GM12874 (cell line): Measurements from ENCODE around the gene G0S2.

Experiments used
- TF ChIP-seq, protein P1 (sequence below): IDR thresholded peaks from 2 replicates; pipeline ENCODE4 v1.5.1; 2011; ENCODE audit warnings: low read depth, mild to moderate bottlenecking, control low read depth, low read length, moderate library complexity; ENCODE audit not compliant: insufficient read depth

Gene G0S2

DNA sequence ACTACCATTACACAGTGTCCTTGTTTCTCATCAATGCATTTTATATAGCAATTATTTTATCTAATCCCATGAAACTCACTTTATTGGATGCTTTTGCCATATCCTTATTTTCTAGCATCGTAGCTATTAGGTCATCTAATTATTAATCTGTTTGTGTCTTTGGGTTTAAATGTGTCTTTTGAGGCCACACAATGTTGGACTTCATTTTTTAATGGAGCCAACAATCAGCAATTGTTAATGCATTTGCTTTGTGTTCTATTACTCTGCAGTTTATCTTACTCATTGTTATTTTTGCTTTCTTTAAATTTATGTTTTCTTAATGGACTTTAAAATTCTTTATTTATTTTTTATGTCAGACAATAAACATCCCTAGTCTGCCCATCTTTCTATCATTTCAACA is 27.6 kb downstream of the G0S2 start:
- TF ChIP-seq, protein P1, sequence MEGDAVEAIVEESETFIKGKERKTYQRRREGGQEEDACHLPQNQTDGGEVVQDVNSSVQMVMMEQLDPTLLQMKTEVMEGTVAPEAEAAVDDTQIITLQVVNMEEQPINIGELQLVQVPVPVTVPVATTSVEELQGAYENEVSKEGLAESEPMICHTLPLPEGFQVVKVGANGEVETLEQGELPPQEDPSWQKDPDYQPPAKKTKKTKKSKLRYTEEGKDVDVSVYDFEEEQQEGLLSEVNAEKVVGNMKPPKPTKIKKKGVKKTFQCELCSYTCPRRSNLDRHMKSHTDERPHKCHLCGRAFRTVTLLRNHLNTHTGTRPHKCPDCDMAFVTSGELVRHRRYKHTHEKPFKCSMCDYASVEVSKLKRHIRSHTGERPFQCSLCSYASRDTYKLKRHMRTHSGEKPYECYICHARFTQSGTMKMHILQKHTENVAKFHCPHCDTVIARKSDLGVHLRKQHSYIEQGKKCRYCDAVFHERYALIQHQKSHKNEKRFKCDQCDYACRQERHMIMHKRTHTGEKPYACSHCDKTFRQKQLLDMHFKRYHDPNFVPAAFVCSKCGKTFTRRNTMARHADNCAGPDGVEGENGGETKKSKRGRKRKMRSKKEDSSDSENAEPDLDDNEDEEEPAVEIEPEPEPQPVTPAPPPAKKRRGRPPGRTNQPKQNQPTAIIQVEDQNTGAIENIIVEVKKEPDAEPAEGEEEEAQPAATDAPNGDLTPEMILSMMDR = no peak

DNA sequence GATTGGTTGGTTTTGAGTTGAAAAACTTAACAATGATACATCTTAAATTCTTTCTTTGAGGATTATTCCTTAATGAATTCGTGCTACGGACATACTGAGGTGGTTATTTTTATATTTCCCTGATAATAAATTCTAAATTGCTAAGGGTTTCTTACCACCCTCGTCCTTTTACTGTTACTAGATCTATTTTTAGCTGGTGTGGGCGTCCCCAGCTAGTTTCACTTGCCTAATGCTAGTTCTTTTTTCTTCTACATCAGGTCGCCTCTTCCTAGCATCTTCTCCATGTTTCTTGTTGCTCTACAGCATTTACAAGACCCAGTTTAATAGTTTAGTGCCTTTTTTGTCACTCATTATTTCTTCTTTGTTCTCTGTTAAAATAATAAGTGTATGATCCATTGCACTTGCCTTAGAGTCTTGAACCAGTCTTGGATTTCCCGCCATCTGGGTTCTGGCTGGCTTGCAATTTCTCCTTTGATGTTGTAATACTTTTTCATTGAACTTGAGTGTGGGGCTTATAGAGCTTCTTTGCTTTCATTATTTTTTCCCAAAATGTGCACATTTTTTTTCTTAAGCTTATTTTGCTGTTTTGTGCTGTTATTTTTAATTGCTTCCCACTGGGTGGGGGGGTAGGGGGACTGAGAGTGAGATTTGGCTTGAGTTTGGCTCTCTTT is 28.8 kb downstream of the G0S2 start:
- TF ChIP-seq, protein P1 = no peak

DNA sequence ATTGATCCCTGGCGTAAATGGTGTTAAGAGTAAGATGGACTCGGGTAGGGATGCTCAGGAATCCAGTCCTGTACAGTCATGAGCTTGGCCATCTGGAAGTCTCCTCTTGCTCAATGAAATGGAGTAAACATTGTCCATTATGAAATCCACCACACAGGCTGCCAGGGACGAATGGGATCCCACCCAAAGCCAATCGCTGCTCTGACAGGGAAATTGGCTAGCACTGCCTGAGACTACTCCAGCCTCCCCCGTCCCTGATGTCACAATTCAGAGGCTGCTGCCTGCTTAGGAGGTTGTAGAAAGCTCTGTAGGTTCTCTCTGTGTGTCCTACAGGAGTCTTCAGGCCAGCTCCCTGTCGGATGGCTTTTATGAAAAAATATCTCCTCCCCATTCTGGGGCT is 29.4 kb downstream of the G0S2 start, which contains the start of gene HSD11B1:
Gene HSD11B1, plus strand, starts transcription at position 263 of the 400 bp plus-strand sequence. Its CDS starts 97 bp downstream, at position 360.
- TF ChIP-seq, protein P1 = no peak

DNA sequence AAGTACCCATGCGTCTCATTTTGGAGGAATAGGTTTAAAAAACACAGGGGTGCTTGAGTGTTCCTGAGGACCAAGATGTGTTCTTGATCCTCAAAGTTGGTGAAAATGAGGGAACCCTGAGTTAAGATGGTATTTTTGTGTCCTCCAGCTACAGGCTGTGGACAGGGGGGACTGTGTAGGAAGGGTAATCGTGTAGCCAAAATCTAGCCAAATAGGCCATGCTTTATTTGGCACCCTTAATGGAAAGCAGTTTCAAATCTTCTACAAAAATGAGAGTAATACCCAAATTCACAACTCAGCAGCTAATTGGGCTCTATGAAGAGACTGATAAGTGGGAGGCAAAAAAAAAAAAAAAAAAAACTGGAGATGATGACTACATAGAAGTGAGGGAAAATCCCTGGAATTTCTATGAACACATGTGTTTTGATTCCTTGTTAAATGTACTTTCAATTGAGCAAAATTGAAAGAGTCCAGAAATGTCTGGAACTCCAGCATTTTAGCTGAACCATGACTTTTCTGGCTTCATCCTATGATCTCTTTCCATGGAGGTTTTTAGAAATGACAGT is 29.9 kb downstream of the G0S2 start:
- TF ChIP-seq, protein P1 = no peak

DNA sequence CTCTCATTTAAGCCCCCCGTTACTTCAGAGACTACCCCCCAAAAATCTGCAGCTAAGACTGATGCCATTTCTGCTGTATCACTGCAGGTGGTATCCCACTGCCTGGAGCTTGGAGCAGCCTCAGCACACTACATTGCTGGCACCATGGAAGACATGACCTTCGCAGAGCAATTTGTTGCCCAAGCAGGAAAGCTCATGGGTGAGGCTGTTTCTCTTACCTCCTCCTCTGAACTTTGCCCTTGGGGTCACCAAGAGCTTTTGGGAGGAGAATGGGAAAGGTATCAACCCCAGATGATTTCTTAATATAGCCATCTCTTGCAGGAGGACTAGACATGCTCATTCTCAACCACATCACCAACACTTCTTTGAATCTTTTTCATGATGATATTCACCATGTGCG is 31.4 kb downstream of the G0S2 start:
- TF ChIP-seq, protein P1 = no peak

DNA sequence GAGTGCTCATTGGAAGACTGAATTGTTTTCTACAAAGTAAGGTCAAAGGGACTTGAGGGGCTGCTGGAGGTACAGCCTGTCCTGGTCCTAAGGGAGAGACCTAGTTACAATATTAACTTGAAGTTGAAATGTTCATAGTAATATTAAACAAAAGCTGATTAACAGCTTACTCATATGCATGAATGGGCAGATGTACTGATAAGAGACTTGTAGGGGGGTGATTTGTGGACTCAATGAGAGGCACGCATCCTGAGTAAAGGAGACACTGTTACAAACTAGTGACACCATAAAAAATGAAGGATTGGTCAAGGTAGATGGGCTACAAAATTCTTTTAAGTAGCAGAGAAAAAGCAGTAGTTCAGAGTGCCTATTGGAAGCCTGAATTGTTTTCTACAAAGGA is 32.1 kb downstream of the G0S2 start:
- TF ChIP-seq, protein P1 = no peak

DNA sequence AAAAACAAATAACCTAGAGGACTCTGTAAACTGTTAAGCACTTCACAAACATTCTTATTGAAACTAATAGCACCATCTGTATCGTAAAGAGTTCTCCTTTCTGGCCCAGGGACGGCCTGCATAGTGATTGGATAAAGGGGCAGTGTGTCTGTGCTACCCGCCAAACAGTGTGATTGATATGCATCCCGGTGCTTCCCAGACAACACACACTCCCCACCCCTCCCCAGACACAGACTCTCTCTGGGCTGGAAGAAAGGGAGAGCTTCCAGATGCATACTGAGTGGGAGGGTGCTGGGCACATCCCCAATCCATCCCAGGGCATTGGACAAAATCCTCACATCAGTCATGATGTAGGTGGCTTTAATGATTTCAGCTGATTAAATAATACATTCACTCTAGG is 33.1 kb downstream of the G0S2 start:
- TF ChIP-seq, protein P1 = no peak
